ENCODE measurements around the gene CIAO1.

DNA sequence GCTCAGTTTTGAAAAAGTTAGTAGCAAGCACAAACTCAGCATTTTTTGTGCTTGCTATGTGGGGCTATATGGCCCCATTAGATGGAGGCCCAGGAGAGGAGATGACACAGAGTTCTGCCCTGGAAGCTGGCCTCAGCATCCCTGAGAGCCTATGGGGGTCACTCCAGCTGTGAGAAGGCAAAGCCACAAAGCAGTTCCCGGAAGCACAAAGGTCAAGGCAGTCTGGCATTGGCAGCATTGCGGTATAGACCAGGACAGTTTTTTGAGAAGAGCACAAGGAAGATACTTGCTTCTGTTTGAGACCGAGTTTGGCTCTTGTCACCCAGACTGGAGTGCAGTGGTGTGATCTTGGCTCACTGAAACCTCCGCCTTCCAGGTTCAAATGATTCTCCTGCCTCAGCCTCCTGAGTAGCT lies 51.6 kb downstream of the CIAO1 start:
- TF ChIP-seq, protein P1, sequence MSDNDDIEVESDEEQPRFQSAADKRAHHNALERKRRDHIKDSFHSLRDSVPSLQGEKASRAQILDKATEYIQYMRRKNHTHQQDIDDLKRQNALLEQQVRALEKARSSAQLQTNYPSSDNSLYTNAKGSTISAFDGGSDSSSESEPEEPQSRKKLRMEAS (IDR thresholded peaks at IDR 0.05), result no peak
- no peak for TF ChIP-seq SIN3A (IDR thresholded peaks at IDR 0.05; ENCODE audit: borderline replicate concordance, low read depth, low read length)
- peak; percentile 99 for TF ChIP-seq ETV6 (CRISPR knock-in tag; conservative IDR thresholded peaks at IDR 0.05)
- TF ChIP-seq ZSCAN29 (CRISPR knock-in tag; conservative IDR thresholded peaks at IDR 0.05), result peak; percentile 69; the same call in 1 of the 2 replicates
- TF ChIP-seq ZSCAN12 (CRISPR knock-in tag; IDR thresholded peaks at IDR 0.05), result no peak
- TF ChIP-seq JDP2 (CRISPR knock-in tag; IDR thresholded peaks at IDR 0.05; ENCODE audit: borderline replicate concordance), result no peak
- no peak for TF ChIP-seq NR3C1 (CRISPR knock-in tag; IDR thresholded peaks at IDR 0.05)
- no peak for TF ChIP-seq ZNF24 (IDR thresholded peaks at IDR 0.05)
- TF ChIP-seq EP300 (IDR thresholded peaks at IDR 0.05; ENCODE audit: low read depth in 2 of 2, low read length in 2 of 2), result peak in 1 of 2 experiments; percentile 51; a peak in 2 of 4 replicates
- TF ChIP-seq EP300 (CRISPR knock-in tag; IDR thresholded peaks at IDR 0.05; ENCODE audit: borderline replicate concordance), result no peak; the same call in 1 of the 2 replicates
- no peak for TF ChIP-seq POLR2AphosphoS5 (IDR thresholded peaks at IDR 0.05; ENCODE audit: low read depth, low read length)

All from HepG2 (cell line).